ENCODE data around the gene GATAD2B. TPM values are rescaled to one million over a fixed set of nuclear protein-coding genes. Genes with fewer than 3 reads are reported as not detected.

Gene GATAD2B
- polyA plus RNA-seq, 1 experiment: 4.8 TPM

DNA sequence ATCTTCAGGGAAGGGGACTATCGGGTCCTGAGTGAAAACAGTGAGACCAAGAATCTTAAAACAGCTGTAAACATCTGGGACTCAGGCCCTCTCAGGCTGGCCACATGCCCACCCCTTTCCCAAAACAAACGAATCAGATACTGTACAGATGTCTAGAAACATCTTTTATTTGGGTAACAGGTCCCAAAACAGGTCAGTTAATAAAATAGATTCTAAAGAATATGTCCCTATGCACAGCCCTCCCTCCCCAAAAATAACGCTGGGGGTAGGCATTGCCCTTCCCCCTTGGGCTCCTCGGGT is 36.1 kb upstream of the GATAD2B start:
- Histone ChIP-seq H3K4me3 (ENCODE audit: low read depth, low read length) (peak overlapping the region; percentile 37), H3K27me3 (ENCODE audit: control insufficient read depth, insufficient read depth, low read length) (no peaks in the 10 kb centered on the region), H3K9me3 (ENCODE audit: control insufficient read depth, insufficient read depth, low read length) (no peaks in the 10 kb centered on the region; the same call in 1 of the 2 replicates), H3K27ac (ENCODE audit: low read depth, low read length) (no peak overlapping the region)
- TF ChIP-seq, protein P1, sequence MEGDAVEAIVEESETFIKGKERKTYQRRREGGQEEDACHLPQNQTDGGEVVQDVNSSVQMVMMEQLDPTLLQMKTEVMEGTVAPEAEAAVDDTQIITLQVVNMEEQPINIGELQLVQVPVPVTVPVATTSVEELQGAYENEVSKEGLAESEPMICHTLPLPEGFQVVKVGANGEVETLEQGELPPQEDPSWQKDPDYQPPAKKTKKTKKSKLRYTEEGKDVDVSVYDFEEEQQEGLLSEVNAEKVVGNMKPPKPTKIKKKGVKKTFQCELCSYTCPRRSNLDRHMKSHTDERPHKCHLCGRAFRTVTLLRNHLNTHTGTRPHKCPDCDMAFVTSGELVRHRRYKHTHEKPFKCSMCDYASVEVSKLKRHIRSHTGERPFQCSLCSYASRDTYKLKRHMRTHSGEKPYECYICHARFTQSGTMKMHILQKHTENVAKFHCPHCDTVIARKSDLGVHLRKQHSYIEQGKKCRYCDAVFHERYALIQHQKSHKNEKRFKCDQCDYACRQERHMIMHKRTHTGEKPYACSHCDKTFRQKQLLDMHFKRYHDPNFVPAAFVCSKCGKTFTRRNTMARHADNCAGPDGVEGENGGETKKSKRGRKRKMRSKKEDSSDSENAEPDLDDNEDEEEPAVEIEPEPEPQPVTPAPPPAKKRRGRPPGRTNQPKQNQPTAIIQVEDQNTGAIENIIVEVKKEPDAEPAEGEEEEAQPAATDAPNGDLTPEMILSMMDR (IDR thresholded peaks at IDR 0.05; ENCODE audit: low read depth, low read length): no peak
- ChIA-PET POLR2A (interaction anchor here (0.7 to 2.1 kb wide), 8 partner anchors 8 to 201 kb away, joined by 3 to 19 read pairs (median 10); partner anchors contain the start of genes CREB3L4, DENND4B, JTB and RAB13), CTCF (interaction anchor here (0.7 to 1.7 kb wide), 2 partner anchors 12 to 161 kb away, joined by 3 to 4 read pairs; no protein-coding TSS in a partner anchor)
- DNase-seq (ENCODE audit: low read depth, low spot score): no peak

DNA sequence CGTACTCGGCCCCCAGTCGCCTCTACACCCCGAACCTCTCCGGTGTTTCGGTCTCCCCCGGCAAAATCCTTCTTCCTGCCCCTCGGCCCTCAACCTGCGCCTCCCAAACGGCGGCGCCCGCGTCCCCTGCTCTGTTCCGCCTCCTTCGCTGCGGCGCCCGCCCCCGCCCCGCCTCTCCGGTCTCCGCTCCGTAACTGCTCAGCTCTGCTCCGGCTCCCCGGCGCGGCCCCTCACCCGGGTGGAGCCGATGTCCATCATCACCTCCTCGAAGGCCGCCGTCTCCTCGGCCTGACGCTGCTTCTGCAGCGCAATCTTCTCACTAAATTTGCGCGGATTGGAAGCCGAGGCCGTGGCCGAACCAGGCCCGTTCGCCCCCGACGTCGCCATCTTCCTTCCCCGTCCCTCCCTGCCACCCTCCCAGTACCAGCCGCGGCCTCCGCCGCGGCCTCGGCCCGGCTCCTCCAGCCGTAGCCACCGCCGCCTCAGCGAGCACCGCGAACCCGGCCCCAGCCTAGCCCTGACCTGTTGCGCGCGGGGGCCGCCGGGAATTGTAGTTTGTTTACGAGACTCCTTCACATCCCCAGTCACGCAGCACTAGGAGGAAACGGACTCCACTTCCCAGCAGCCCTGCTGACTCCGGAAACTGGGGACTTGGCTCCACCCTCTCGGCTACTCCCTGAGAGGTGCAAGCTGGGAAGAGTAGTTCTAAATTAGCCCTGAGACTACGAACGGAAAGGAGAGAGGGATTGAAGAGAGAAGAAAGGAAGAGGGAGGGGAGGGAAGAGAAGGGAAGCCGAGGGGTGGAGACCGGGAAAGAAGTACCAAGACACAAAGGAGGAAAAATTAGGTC is 35.6 kb upstream of the GATAD2B start, which contains the start of gene CRTC2:
Gene CRTC2, minus strand, starts transcription at position 502 of the 850 bp plus-strand sequence. Its CDS starts 115 bp downstream, at position 387.
- POLR2A ChIA-PET: interaction anchor here (0.5 to 2.1 kb wide), 11 partner anchors 9 to 393 kb away, joined by 3 to 19 read pairs (median 5); partner anchors contain the start of genes CREB3L4, DENND4B, JTB and RAB13
- CTCF ChIA-PET: interaction anchor here (0.6 to 1.7 kb wide), 4 partner anchors 12 to 160 kb away, joined by 3 to 4 read pairs (median 3); partner anchors contain the start of gene DENND4B
- TF ChIP-seq, protein P1 (IDR thresholded peaks at IDR 0.05; ENCODE audit: low read depth, low read length): no peak
- Histone ChIP-seq H3K4me3 (ENCODE audit: low read depth, low read length) (peak within 1 kb of the TSS; percentile 92), H3K27ac (ENCODE audit: low read depth, low read length) (peak within 1 kb of the TSS; percentile 78), H3K27me3 (ENCODE audit: control insufficient read depth, insufficient read depth, low read length) (no peaks in the 10 kb centered on the region), H3K9me3 (ENCODE audit: control insufficient read depth, insufficient read depth, low read length) (no peaks in the 10 kb centered on the region; the same call in 1 of the 2 replicates)
- peak; percentile 95 for DNase-seq (ENCODE audit: low read depth, low spot score)

DNA sequence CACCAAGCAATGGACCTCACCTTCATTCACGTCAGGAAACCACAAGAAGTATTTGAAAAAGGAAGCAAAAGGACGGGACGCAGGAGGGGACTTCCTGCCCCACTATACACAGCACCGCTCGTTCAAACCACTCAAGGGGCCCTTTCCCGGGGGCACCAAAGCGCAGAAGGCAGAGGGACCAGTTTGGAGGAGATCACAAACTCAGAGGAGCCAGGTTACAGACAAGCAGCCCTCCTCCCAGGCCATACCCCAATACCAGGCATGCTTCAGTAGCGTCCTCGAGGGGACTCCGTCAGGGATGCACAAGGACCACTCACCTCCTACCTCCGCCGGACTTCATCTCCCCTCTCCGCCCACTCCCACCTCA is 35.0 kb upstream of the GATAD2B start:
- Histone ChIP-seq H3K27ac (ENCODE audit: low read depth, low read length) (peak overlapping the region; percentile 78), H3K4me3 (ENCODE audit: low read depth, low read length) (peak overlapping the region; percentile 92), H3K27me3 (ENCODE audit: control insufficient read depth, insufficient read depth, low read length) (no peaks in the 10 kb centered on the region), H3K9me3 (ENCODE audit: control insufficient read depth, insufficient read depth, low read length) (no peaks in the 10 kb centered on the region; the same call in 1 of the 2 replicates)
- no peak for DNase-seq (ENCODE audit: low read depth, low spot score)
- ChIA-PET CTCF (interaction anchor here (0.6 to 3.4 kb wide), 3 partner anchors 11 to 29 kb away, joined by 3 to 10 read pairs (median 3); partner anchors contain the start of genes DENND4B and RAB13), POLR2A (interaction anchor here (0.5 to 2.1 kb wide), 8 partner anchors 9 to 392 kb away, joined by 3 to 19 read pairs (median 10); partner anchors contain the start of genes CREB3L4, DENND4B, JTB and RAB13)
- TF ChIP-seq, protein P1 (IDR thresholded peaks at IDR 0.05; ENCODE audit: low read depth, low read length): no peak

DNA sequence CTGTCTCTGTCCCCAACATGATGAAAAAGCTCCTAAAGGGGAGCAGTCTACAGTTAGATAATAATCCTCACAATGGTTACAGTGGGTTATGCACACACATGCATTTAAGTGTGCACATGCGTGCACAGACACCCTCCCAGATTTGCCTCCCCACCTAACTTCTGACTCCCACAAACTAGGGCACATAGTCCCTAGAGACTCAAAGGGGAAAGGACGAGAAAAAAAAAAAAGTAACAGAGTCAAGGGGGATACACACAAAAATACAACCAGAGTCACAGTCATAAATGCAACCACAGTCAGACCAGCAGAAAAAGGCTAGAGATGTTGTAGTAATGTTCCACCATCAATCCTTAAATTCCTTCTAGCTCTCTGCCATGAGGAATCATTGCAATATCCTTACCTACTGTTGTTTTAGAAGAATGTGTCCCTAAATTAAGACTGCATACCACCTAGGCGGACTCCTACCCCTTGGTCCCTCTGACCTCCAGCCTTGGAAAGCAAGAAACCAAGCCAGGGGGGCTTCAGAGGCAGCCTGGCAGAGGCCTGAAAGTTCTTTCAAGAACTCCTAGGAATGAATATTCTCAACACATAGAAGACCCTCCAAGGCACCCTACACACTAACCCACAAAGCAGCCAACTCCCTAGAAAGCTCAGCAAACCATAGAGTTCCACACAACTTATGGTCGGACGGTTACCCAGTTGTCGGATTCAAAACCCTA is 34.4 kb upstream of the GATAD2B start:
- POLR2A ChIA-PET: interaction anchor here (1.3 to 2.1 kb wide), 3 partner anchors 10 to 11 kb away, joined by 3 to 19 read pairs (median 15); partner anchors contain the start of genes CREB3L4 and DENND4B

More for the DNA sequence above, 34.4 kb upstream of the GATAD2B start:
- no peaks in the 10 kb centered on the region for H3K27me3 ChIP-seq (ENCODE audit: control insufficient read depth, insufficient read depth, low read length)
- H3K27ac ChIP-seq (ENCODE audit: low read depth, low read length): no peak overlapping the region
- TF ChIP-seq, protein P1 (IDR thresholded peaks at IDR 0.05; ENCODE audit: low read depth, low read length): no peak
- CTCF ChIA-PET: interaction anchor here (1.3 to 3.4 kb wide), 3 partner anchors 11 to 29 kb away, joined by 3 to 18 read pairs (median 10); partner anchors contain the start of genes DENND4B and RAB13
- no peaks in the 10 kb centered on the region; the same call in 1 of the 2 replicates for H3K9me3 ChIP-seq (ENCODE audit: control insufficient read depth, insufficient read depth, low read length)
- peak overlapping the region; percentile 92 for H3K4me3 ChIP-seq (ENCODE audit: low read depth, low read length)
- DNase-seq (ENCODE audit: low read depth, low spot score): no peak

Data from AG04450 (cell line).